Endodermal cell (in vitro differentiated cells): ENCODE data around the gene C4orf50. TPM values are rescaled to one million over a fixed set of nuclear protein-coding genes. Genes with fewer than 3 reads are reported as not detected.

ENCODE experiments used
- DNase-seq: peaks from one replicate; pipeline ENCODE4 v3.0.0-alpha.2; 2017
- H3K27ac ChIP-seq: 2 replicates; pipeline ENCODE4 v1.5.1; 2013; ENCODE audit warnings: mild to moderate bottlenecking, low read depth, low read length, moderate library complexity
- H3K27me3 ChIP-seq: 2 replicates; pipeline ENCODE4 v1.6.1; 2013; ENCODE audit warnings: mild to moderate bottlenecking, low read length, moderate library complexity; ENCODE audit not compliant: insufficient read depth, control insufficient read depth, poor library complexity, severe bottlenecking
- H3K36me3 ChIP-seq: 2 replicates; pipeline ENCODE4 v1.7.0; 2013; ENCODE audit warnings: mild to moderate bottlenecking, low read length, moderate library complexity; ENCODE audit not compliant: control insufficient read depth, insufficient read depth
- H3K4me1 ChIP-seq: one replicate; pipeline ENCODE4 v1.7.0; 2013; ENCODE audit warnings: low read length; ENCODE audit not compliant: control insufficient read depth, insufficient read depth
- H3K4me3 ChIP-seq: 2 replicates; pipeline ENCODE4 v1.5.1; 2013; ENCODE audit warnings: mild to moderate bottlenecking, low read length, moderate library complexity
- H3K9ac ChIP-seq: 2 replicates; pipeline ENCODE4 v1.6.1; 2013; ENCODE audit warnings: mild to moderate bottlenecking, low read length, moderate library complexity; ENCODE audit not compliant: poor library complexity, severe bottlenecking; ENCODE audit errors: extremely low read depth
- H3K9me3 ChIP-seq: 2 replicates; pipeline ENCODE4 v1.6.1; 2013; ENCODE audit warnings: mild to moderate bottlenecking, low read length, moderate library complexity; ENCODE audit not compliant: control insufficient read depth
- H3K27ac Mint-ChIP-seq: 2 replicates; pipeline ENCODE4 v1.8.0; 2020; ENCODE audit warnings: mixed read lengths
- H3K27me3 Mint-ChIP-seq: 2 replicates; pipeline ENCODE4 v1.8.0; 2021; ENCODE audit warnings: mild to moderate bottlenecking, mixed read lengths; ENCODE audit not compliant: insufficient read depth
- H3K36me3 Mint-ChIP-seq: 2 replicates; pipeline ENCODE4 v1.8.0; 2020; ENCODE audit warnings: low read depth, mixed read lengths
- H3K4me1 Mint-ChIP-seq: 2 replicates; pipeline ENCODE4 v1.8.0; 2020; ENCODE audit warnings: mixed read lengths
- H3K4me3 Mint-ChIP-seq: 2 replicates; pipeline ENCODE4 v1.8.0; 2020; ENCODE audit warnings: mild to moderate bottlenecking, moderate library complexity, mixed read lengths
- H3K9me3 Mint-ChIP-seq: 2 replicates; pipeline ENCODE4 v1.8.0; 2020; ENCODE audit warnings: mild to moderate bottlenecking, mixed read lengths
- CTCF ChIP-seq: fragments of 200-600 bp; sonication (generic); conservative IDR thresholded peaks from 2 replicates; pipeline ENCODE4 v1.5.0; 2021; ENCODE audit warnings: antibody characterized with exemption, mild to moderate bottlenecking
- WGBS, 2 experiments: methylation state at CpG; one replicate each; pipeline versions ENCODE4 v1.1.5 to v1.1.7; 2013; ENCODE audit warnings: missing lambda C conversion rate in 2 of 2, mixed read lengths in 1 of 2; ENCODE audit not compliant: insufficient coverage in 1 of 2, insufficient read length in 1 of 2; 5-methylcytosine and 5-hydroxymethylcytosine counted together
- total RNA-seq, 2 donors: library from RNA; stranded (reverse); fragmentation: NEBNext Ultra II Directional in 1 of 2; extraction: Animal tissue kit (Norgen Biotek cat#: 25700) in 1 of 2; gene quantifications; 2 replicates in 1 of 2; 3 replicates in 1 of 2; pipeline ENCODE4 v1.2.1, GENCODE V29; 2021

C4orf50 gene
- total RNA-seq, 2 donors from 2014 or later = 0.84 to 1.6 TPM

GRCh38 chr4:5908876-5909427, 109.3 kb downstream of the C4orf50 start:
- Mint-ChIP-seq H3K36me3 (peaks cover 2% of the 10 kb centered on the region), H3K4me1 (peaks cover 13% of the 10 kb centered on the region), H3K4me3 (no peak overlapping the region), H3K27ac (no peak overlapping the region), H3K27me3 (peaks cover 28% of the 10 kb centered on the region), H3K9me3 (peaks cover 12% of the 10 kb centered on the region)
- DNase-seq = no peak
- Histone ChIP-seq H3K4me1 (no peaks in the 10 kb centered on the region), H3K27me3 (no peaks in the 10 kb centered on the region), H3K9me3 (no peaks in the 10 kb centered on the region), H3K9ac (no peak overlapping the region), H3K36me3 (no peaks in the 10 kb centered on the region), H3K27ac (no peak overlapping the region), H3K4me3 (no peak overlapping the region)
- WGBS, 2 experiments = 92 to 93% methylated on average over 3 of the region's 3 CpGs
- no peak for TF ChIP-seq CTCF

- H3K4me1 Mint-ChIP-seq = peaks cover 13% of the 10 kb centered on the region
- 40 to 51% methylated on average over 3 to 5 of the region's 5 CpGs for WGBS, 2 experiments
- Histone ChIP-seq H3K27ac (no peak overlapping the region), H3K9ac (no peak overlapping the region), H3K4me3 (no peak overlapping the region), H3K36me3 (no peaks in the 10 kb centered on the region), H3K9me3 (no peaks in the 10 kb centered on the region), H3K4me1 (no peaks in the 10 kb centered on the region), H3K27me3 (no peaks in the 10 kb centered on the region)
- no peak for DNase-seq
- H3K27me3 Mint-ChIP-seq = peaks cover 33% of the 10 kb centered on the region
- no peak overlapping the region for H3K4me3 Mint-ChIP-seq
- H3K9me3 Mint-ChIP-seq = peaks cover 10% of the 10 kb centered on the region
- H3K36me3 Mint-ChIP-seq = peaks cover 2% of the 10 kb centered on the region
- H3K27ac Mint-ChIP-seq = no peak overlapping the region
- no peak for TF ChIP-seq CTCF
Observed at GRCh38 chr4:5906191-5906590, 112.0 kb downstream of the C4orf50 start.

GRCh38 chr4:5905714-5906113, 112.5 kb downstream of the C4orf50 start:
- no peaks in the 10 kb centered on the region for H3K27me3 ChIP-seq
- no peaks in the 10 kb centered on the region for H3K36me3 ChIP-seq
- Mint-ChIP-seq H3K4me3 (no peak overlapping the region), H3K27me3 (peaks cover 34% of the 10 kb centered on the region), H3K36me3 (no peaks in the 10 kb centered on the region), H3K9me3 (peaks cover 8% of the 10 kb centered on the region), H3K27ac (no peak overlapping the region), H3K4me1 (peaks cover 13% of the 10 kb centered on the region)
- H3K4me1 ChIP-seq = no peaks in the 10 kb centered on the region
- H3K9me3 ChIP-seq = no peaks in the 10 kb centered on the region
- no peak overlapping the region for H3K27ac ChIP-seq
- H3K4me3 ChIP-seq = no peak overlapping the region
- TF ChIP-seq CTCF = no peak
- 11% methylated on average over 8 of the region's 8 CpGs; no CpG with 5 or more reads in 1 of the 2 experiments for WGBS, 2 experiments
- DNase-seq = peak; percentile 88
- H3K9ac ChIP-seq = no peak overlapping the region
